Kidney tubule cell (primary cell): Measurements from ENCODE around the gene GPR17.

Source experiments
- DNase-seq: peaks from one replicate; pipeline ENCODE4 v3.0.0-alpha.2; 2018; ENCODE audit warnings: low spot score

Gene GPR17

GRCh38 chr2:127630096-127630863, 15.7 kb upstream of the GPR17 start:
- no peak for DNase-seq

GRCh38 chr2:127630864-127631540, 15.0 kb upstream of the GPR17 start:
- DNase-seq = no peak

GRCh38 chr2:127631541-127631996, 14.4 kb upstream of the GPR17 start:
- no peak for DNase-seq

- DNase-seq = no peak
Measured at GRCh38 chr2:127631997-127632581, 13.9 kb upstream of the GPR17 start.

- DNase-seq = no peak
Measured at GRCh38 chr2:127632592-127633489, 13.1 kb upstream of the GPR17 start.

- DNase-seq = no peak
Measured at GRCh38 chr2:127633556-127634065, 12.3 kb upstream of the GPR17 start.

- peak; percentile 43 for DNase-seq
Measured at GRCh38 chr2:127634066-127634617, 11.8 kb upstream of the GPR17 start.

- no peak for DNase-seq
Measured at GRCh38 chr2:127634626-127635379, 11.2 kb upstream of the GPR17 start.

GRCh38 chr2:127635380-127636237, 10.3 kb upstream of the GPR17 start:
- DNase-seq = no peak

GRCh38 chr2:127636248-127637235, 9.4 kb upstream of the GPR17 start:
- no peak for DNase-seq

- DNase-seq = no peak
Measured at GRCh38 chr2:127637236-127637630, 8.7 kb upstream of the GPR17 start.

GRCh38 chr2:127637725-127638252, 8.2 kb upstream of the GPR17 start:
- peak; percentile 87 for DNase-seq

- DNase-seq = peak; percentile 39
Measured at GRCh38 chr2:127638361-127639110, 7.4 kb upstream of the GPR17 start.

GRCh38 chr2:127639111-127639474, 6.9 kb upstream of the GPR17 start:
- DNase-seq = no peak

- DNase-seq = no peak
Measured at GRCh38 chr2:127640082-127641072, 5.6 kb upstream of the GPR17 start.

GRCh38 chr2:127641133-127641532, 4.8 kb upstream of the GPR17 start:
- DNase-seq = no peak
